Stimulated activated CD4-positive, alpha-beta T cell treated with anti-CD3 and anti-CD28 coated beads, TNF-alpha, amount 100 ng/mL, for 4 hours (primary cell): ENCODE data around the gene CTNNBL1.

Source experiments
- DNase-seq, 3 experiments: peaks; one replicate each; pipeline ENCODE4 v3.0.0-alpha.2; 2020; ENCODE audit warnings: low read depth in 3 of 3

Gene CTNNBL1

GRCh38 chr20:37777012-37777950 lies 83.5 kb downstream of the CTNNBL1 start:
- no peak for DNase-seq

GRCh38 chr20:37777988-37778659 lies 84.3 kb downstream of the CTNNBL1 start:
- DNase-seq, result no peak

GRCh38 chr20:37781626-37782025 lies 87.8 kb downstream of the CTNNBL1 start:
- DNase-seq, result no peak

- DNase-seq, result no peak
Observed at GRCh38 chr20:37786043-37786442, 92.2 kb downstream of the CTNNBL1 start.

- no peak for DNase-seq
Observed at GRCh38 chr20:37789408-37789807, 95.6 kb downstream of the CTNNBL1 start.

- DNase-seq, result no peak
Observed at GRCh38 chr20:37790900-37791299, 97.1 kb downstream of the CTNNBL1 start.

GRCh38 chr20:37796121-37796520 lies 102.3 kb downstream of the CTNNBL1 start:
- DNase-seq, result no peak

- DNase-seq, result no peak
Observed at GRCh38 chr20:37796733-37797132, 102.9 kb downstream of the CTNNBL1 start.

- no peak for DNase-seq
Observed at GRCh38 chr20:37797669-37798175, 103.9 kb downstream of the CTNNBL1 start.

GRCh38 chr20:37798312-37798711 lies 104.5 kb downstream of the CTNNBL1 start:
- DNase-seq, result no peak

GRCh38 chr20:37800618-37801017 lies 106.8 kb downstream of the CTNNBL1 start:
- DNase-seq, result no peak

- DNase-seq, result no peak
Observed at GRCh38 chr20:37801921-37802320, 108.1 kb downstream of the CTNNBL1 start.

- no peak for DNase-seq
Observed at GRCh38 chr20:37803438-37804307, 109.8 kb downstream of the CTNNBL1 start.

GRCh38 chr20:37804584-37805566 lies 111.0 kb downstream of the CTNNBL1 start:
- DNase-seq, result no peak

- DNase-seq, result no peak
Observed at GRCh38 chr20:37807471-37808232, 113.8 kb downstream of the CTNNBL1 start.

GRCh38 chr20:37808233-37809070 lies 114.6 kb downstream of the CTNNBL1 start:
- no peak for DNase-seq

- no peak for DNase-seq
Observed at GRCh38 chr20:37810027-37810426, 116.2 kb downstream of the CTNNBL1 start.

- no peak for DNase-seq
Observed at GRCh38 chr20:37816003-37816402, 122.2 kb downstream of the CTNNBL1 start.

GRCh38 chr20:37816726-37817125 lies 122.9 kb downstream of the CTNNBL1 start:
- no peak for DNase-seq
